T-helper 1 cell treated with Interleukin-12 subunit alpha and Interleukin-12 subunit beta and Interleukin-4 antibody, amounts not matched to agents 30 ng/mL and 1 ng/mL, for 36 hours (primary cell): ENCODE results near the gene SLC52A3. TPM values are rescaled to one million over a fixed set of nuclear protein-coding genes. Genes with fewer than 3 reads are reported as not detected.

Experiments
- intact Hi-C: fragments of 100-400 bp; cut with micrococcal nuclease; formaldehyde crosslinking; loops from one replicate; pipeline ENCODE4 v1.15.1; 2024
- total RNA-seq: library from RNA; stranded (reverse); gene quantifications from 2 replicates; pipeline ENCODE4 v1.2.3, GENCODE V29; 2022

Gene SLC52A3
- total RNA-seq, 1 donor from 2014 or later = not detected

DNA sequence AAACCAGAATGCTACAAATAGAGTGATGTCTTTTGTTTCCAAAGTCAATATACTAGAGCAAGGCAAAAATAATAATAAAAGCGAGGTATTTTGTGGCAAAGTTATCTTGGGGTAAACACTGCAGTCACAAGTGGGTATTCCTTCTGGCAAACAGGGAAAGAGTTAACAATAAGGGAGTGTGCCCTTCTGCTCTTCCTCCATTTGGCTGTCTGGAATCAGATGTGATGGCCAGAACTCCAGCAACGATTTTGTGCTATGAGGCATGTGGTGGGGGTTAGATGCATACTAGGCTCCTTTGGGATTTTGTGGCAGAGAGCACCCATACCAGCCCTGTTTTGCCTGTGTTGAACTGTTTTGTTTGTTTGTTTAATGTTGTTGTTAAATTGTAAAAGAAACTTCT lies 2.4 kb upstream of the SLC52A3 start:
- intact Hi-C loops = no loop called here

DNA sequence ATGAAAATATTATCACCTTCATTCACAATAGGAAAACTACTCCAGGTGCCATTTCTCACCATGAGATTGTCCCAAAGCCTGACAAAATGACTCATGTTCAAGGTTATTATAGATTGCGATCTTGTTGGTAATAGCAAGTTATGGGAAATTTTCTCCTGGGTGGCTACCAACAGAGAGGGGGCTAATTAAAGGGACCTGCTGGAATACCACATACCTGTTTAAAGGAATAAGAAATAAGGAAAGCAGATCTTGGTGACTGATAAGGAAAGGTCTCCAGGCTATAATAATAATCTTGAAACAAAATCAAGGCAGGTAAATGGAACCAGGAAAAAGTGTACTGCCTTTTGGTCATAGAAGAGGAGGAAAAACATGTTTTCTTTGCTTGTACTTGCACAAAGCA lies 1.4 kb downstream of the SLC52A3 start:
- intact Hi-C loops = no loop called here

DNA sequence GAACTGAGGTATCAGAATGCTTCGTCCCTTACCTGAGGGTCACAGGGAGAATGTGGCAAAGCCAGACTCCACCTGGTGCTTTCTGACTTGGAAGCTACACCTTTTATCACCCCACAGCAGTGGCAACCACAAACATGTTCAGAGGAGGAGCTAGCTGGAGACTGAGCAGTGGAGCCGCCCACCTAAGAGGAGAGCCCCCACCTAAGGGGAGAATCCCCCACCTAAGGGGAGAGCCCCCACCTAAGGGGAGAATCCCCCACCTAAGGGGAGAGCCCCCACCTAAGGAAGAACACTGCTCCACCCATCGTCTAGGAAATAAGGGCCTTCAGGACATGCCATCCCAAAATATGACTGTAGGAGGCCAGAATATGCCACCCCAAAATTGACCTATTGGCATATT lies 4.0 kb downstream of the SLC52A3 start:
- intact Hi-C loops = no loop called here

DNA sequence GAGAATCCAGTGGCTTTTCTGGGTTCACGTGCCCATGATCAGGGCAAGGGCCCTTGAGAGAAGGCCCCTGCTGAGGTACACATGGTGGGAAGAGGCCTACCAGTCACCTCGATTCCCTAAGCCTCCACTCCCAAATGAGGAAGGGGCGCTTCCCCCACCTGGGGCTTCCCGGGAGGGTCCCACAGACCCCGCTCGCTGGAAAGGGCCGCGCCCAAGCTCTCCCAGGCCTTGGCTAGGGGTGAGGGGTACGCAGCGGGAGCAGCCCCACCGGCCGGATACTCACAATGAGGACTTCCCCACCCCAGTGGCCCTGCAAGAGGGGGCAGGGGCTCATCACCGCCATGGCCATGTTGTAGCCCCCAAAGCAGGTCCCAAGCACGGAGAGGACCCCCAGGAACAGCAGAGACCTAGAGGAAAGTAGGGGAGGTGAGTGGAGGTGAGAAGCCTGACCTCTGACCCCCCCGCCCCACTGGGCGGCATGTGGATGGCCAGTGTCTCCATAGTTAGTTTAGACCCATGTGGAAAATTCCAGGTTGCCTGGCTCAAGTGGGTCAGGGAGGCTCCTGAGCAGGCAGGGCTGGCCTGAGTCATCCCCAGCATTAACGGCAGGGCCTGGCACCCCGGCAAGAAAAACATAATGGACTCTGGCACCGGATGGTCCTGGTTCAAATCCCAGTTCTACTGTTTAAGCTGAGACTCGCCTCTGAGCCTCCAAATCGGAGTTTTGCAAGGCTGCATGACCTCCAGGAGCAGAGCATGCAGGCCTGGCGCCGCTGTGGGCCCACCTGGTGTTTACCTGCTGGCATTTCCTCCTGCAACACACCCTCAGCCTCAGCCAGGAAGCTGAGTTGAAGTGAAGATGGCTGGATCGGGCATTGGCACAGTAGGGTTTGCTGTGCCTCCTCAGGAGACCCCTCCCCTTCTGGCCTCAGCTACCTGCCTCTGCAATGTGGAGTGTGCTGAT lies 6.6 kb downstream of the SLC52A3 start:
- intact Hi-C loops = no loop called here

DNA sequence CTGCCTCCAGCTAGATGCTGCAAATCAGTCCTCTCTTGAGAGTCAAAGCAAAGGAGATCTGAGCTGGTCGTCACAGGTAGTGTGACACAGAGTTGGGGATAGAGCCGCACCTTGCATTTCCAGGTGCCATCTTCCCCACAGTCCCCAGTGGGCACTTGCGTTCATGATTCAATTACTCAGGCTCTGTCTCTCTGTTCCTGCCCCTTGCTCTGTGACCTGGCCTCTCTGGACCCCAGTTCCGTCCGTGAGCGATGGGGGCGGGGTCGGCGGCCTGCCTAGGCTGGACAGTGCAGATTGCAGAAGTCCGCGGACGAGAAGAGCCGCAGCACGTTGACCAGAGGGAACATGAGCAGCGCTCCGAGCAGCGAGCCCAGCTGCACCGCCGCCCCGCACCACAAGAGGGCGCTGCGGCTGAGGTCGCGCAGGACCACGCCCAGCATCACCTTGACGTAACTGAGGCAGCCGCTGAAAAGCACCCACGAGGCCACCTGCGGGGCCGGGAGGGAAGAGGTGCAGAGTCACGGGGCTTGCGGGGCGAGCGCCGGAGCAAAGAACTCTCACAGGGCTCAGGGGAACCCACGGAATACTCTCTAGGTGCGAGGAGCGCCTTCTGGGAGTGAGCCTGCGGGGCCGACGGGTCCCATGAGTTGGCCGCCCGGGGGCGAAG lies 7.4 kb downstream of the SLC52A3 start:
- intact Hi-C loops = no loop called here

DNA sequence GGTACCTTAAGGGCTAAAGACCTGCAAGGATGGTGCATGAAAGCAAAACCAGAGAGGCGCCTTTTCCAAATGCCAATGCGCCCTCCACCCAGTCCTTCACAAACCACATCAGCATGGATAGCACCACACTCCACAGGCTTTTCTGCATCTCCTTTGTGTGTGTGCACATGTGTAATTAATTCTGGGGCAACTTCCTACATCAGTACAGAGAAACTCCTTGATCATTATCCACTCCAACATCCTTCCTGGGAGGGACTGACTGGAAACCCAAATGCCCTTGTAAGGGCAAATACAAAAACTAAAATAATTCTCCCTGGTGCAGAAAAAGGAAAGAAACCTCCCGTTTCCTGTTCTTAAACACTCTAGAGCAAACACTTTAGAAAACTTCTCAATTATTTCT lies 10.8 kb downstream of the SLC52A3 start:
- intact Hi-C loops = no loop called here

DNA sequence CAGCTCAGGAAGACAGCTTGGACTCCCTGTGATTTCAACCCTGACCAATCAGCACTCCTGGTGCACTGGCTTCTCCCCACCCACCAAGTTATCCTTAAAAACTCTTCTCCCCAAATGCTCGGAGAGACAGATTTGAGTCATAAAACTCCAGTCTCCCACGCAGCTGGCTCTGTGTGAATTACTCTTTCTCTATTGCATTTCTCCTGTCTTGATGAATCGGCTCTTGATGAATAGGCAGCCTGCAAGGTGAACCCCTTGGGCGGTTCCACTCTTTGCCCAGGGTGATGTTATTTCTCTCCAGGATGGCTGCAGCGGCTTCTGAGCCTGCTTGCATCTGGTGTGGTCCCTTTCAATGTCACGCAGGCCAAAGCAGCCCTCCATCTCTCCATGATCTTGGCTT lies 12.4 kb downstream of the SLC52A3 start:
- intact Hi-C loops = no loop called here

DNA sequence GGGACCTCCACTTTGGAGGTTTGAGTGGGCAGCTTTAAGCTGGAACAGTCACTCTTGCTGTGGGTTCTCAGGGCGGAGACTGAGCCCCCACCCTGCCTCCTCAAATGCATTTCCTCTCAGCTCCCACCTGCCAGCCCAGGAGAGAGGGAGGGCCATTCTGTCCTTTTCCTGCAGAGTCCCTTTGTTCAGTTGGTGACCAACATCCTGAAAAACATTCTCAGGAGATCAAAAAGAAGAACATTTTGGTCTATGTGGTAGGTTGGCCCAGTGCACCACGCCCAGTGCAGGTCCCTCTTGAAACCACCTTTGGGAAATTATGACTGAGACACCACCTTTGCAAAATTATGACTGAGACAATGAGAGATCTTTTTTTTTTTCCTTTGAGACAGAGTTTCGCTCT lies 13.4 kb downstream of the SLC52A3 start:
- intact Hi-C loops = no loop called here

DNA sequence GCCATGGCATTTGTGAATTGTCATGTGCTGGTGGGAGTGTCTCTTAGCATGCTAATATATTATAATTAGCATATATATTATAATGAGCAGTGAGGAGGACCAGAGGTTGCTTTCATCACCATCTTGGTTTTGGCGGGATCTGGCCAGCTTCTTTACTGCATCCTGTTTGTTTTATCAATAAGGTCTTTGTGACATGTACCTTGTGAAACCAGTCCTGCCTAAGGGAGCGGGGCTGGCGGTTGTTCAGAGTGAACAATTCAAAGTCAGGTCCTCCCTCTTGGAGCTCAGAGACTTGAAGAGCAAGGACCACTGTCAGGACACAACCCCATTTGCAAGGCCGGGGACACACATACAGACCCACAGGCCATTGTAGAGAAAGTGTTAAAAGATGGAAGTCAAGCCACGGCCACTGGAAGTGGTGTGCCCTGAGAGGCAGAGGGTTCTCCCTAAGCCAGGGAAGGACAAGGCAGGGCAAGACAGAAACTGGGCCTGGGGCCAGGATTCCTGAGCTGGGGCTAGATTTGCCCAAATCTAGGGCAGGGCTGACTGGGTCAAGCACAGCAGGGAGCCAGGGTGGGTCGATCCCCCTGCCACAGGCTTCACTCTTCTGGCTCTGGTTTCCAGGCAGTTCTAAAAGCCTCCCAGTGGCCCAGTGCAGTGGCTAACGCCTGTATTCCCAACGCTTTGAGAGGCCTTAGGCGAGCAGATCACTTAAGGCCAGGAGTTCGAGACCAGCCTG lies 14.2 kb downstream of the SLC52A3 start:
- intact Hi-C loops = no loop called here

DNA sequence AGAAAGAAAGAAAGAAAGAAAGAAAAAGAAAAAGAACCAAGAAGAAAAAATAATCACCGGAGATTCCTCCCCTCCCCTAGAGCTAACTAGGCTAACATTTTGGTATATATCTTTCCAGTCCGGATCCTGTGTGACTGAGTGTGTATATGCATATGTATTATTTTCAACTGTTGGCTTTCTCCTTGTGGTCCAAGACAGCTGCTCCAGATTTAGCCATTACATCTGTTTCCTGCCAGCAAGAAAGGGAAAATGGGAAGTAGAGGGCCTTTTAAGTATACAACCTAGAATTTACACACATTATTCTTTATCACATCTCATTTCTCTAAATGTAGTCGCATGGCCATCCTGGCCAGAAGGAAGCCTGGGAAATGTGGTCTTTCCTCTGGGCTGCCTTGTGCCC lies 15.2 kb downstream of the SLC52A3 start:
- intact Hi-C loops = no loop called here

DNA sequence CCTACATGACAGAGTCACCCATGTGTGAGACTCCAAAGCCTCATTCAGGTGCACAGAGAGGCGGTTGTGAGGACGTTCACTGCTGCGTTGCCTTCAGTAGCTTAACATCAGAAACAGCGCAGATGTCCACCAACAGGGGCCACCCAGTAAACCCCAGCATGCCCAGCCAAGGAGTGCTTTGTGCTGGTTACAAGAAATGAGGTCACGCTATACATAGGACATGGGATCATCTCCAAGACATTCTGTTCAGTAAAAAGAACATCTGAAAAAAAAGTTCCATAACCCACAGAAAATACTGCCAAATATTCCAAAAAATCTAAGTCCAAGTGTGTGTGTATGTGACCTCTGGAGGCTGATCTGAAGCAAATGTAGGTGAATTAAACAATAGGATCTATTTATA lies 16.0 kb downstream of the SLC52A3 start:
- intact Hi-C loops = no loop called here

DNA sequence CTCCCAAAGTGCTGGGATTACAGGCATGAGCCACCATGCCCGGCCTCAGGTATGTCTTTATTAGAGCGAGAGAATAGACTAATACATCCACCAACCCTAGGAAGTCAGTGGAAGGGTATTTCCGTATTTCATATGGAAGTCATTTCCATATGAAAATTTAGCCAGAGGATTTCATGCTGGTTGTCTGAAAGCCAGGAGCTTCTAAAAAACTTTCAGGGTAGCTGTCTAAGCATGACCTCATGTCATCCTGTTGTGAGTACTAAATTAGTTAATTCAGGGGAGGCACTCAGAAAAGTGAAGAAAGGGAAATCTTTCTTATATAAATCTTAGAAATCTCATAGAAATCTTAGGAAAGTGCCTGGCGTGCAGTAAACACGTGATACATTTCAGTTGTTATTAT lies 16.5 kb downstream of the SLC52A3 start:
- intact Hi-C loops = no loop called here

DNA sequence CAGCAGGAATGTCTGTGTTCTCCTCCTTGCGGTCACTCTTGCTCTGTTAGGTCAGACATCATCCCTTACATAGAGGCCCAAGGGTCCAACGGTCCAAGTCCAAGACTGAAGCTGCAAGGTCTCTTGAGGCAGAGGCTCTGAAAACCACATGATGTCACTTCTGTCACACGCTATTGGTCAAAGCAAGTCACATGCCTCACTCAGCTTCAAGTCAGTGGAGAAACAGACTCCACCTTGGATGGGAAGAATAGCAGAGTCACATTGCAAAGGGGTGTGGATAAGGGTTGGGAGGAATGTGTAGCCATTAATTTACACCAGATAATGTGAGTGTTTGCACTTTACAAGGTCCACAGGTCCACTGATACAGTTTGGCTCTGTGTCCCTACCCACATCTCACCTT lies 17.5 kb downstream of the SLC52A3 start:
- intact Hi-C loops = no loop called here

DNA sequence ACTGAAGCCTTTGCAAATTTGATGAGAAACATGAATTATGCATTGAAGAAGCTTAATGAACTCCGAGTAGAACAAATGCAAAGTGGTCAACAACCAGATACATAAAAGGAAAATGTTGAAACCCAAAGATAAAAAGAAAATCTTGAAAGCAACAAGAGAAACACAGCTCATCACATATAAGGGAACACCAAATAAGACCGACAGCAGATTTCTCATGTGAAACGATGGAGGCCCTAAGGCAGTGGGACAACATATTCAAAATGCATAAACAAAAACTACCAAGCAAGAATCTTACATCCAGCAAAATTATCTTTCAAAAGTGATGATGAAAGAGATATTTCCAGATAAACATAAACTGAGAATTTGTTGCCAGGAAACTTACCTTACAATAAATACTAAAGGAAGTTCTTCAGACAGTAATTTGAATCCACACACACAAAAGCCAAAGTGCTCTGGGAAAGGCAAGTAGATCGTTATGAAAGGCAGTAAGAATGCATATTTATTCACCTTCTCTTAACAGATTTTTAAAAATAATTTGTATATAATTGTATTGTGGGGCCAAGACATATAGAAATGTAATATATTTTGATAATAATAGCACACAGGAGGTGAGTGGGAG lies 22.5 kb downstream of the SLC52A3 start:
- intact Hi-C loops = no loop called here

DNA sequence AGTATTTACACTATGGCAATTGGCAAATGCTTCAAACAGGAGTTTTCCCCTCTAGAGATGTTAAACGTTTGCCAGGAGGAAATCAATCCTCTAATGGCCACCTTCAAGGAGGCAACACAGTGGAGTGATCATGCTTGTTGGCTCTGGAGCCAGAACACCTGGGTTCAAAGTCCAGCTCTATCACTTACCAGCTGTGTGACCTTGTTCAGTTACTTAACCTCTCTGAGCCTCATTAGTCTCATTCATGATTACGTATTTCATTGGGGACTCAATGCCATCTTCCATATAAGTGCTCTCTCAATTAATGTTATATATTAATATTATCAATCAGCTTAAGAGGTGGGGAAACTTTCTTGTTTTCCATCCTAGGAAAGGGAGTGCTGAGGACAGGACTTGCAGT lies 26.1 kb downstream of the SLC52A3 start:
- intact Hi-C loops = no loop called here

DNA sequence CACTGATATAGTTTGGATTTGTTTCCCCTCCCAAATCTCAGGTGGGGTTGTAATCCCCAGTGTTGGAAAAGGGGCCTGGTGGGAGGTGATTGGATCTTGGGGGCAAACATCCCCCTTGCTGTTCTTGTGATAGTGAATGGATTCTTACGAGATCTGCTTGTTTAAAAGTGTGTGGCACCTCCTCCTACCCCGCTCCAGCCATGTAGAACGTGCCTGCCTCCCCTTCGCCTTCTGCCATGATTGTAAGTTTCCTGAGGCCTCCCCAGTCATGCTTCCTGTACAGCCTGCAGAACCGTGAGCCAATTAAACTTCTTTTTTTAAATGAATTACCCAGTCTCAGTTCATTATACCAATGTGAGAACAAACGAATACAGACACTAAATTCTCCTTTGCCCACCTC lies 26.7 kb downstream of the SLC52A3 start:
- intact Hi-C loops = no loop called here

DNA sequence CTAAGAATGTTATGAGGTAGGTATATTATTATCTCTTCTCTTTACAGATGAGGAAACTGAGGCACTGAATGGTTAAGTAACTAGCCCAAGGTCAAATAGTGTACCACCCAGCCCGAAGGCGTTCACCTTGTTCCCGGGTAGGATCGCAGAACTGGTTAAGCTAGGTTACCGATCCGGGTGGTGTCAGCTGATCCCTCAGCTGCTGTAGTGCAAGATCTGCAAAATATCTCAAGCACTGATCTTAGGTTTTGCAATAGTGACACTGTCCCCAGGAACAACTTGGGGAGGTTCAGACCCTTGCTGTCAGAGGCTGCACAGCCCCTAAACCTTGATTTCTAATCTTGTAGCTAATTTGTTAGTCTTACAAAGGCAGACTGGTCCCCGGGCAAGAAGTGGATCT lies 28.1 kb downstream of the SLC52A3 start:
- intact Hi-C loops = no loop called here

DNA sequence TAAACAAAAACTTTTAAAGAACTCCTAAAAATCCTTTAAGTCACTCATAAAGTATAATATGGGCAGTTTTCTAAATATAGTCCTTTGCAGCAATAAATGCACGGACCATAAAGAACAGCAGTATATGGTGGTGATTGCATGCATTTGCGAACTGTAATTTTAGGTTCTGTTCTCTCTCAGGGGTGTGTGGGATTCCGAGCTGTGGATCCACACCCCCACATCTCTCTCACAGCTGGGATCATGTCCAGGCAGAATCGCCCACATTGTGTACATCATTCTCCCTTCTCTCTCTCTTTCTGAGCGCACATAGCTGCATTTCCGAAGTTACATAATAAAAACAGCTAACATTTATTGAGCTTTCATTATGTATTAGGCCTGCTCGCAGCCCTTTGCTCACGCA lies 28.6 kb downstream of the SLC52A3 start:
- intact Hi-C loops = loop anchor here (1.0 kb wide), 1 partner anchor 178 kb away; no protein-coding TSS in a partner anchor

DNA sequence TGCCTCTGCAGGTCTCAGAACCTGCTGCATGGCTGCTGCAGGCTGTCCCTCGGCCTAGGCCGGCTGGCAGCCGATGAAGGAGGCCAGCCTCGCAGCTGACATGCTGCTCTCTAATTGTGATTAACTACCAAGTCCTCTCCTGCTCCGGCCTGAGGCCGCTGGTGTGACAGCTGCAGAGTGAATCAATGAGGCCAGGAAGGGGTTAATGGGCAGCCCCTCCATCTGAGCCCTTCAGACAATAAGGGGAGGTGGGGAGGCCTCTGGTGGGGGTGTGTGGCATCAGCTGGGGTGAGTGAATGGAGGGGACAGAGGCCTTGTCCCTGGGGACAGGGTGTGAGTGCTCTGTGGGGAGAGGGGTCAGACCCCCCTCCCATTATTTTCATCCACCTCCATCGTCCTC lies 34.4 kb downstream of the SLC52A3 start:
- intact Hi-C loops = no loop called here

DNA sequence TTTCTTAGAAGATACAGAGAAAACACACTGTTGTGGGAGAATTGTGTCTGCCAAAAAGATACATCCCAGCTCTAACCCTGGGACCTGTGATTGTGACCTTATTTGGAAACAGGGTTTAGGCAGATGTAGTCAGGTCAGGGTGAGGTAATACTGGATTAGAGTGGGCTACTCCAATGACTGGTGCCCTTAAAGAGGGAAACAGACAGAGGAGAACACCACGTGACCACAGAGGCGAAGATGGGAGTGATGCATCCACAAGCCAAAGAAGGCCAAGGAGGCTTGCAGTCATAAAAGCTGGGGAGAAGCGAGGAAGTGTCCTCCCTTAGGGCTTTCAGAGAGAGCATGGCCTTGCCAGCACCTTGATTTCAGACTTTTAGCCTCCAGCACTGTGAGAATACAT lies 35.6 kb downstream of the SLC52A3 start:
- intact Hi-C loops = no loop called here

DNA sequence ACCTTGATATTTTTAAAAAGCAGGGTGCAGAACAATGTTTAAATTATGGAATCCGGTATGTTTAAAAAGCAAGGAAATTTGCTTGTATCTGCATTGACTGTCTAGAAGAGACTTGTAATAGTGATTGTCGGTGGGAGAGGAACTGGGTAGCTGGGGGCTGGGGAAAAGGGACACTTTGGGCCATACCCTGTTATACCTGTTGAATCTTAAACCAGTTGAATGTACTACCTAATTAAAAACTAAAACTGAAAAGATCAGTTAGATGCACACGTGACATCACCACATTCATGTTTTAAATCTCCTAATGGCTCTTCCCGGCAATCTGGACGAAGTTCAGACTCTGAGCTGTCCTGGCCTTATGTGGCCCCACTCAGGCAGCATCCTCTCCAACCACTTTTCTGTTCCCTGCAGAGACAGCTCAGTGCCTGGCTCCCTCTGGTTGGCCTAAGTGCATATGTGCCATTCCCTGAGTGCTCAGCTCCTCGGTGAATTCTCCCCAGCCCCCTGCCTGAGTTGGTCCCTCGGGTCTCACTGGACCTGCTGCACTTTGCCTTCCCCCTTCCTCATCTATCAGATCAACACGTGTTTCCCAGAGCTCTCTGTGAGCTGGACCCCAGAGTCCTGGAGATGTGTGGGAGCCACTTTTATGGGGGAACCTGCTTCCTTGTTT lies 36.3 kb downstream of the SLC52A3 start:
- intact Hi-C loops = no loop called here
